GM18502 (cell line): Measurements from ENCODE around the gene KCNK15.
"Not testable (repeated sequence)": the region's sequence is repeated elsewhere in the genome, so short reads cannot be mapped to it uniquely, and the experiment has no call there.

Experiments used
- ATAC-seq: cut with Tn5 transposase; IDR thresholded peaks from one replicate; pipeline ENCODE4 v1.9.1; 2021; ENCODE audit warnings: mild to moderate bottlenecking; ENCODE audit not compliant: unreplicated experiment, poor library complexity

Gene KCNK15

DNA sequence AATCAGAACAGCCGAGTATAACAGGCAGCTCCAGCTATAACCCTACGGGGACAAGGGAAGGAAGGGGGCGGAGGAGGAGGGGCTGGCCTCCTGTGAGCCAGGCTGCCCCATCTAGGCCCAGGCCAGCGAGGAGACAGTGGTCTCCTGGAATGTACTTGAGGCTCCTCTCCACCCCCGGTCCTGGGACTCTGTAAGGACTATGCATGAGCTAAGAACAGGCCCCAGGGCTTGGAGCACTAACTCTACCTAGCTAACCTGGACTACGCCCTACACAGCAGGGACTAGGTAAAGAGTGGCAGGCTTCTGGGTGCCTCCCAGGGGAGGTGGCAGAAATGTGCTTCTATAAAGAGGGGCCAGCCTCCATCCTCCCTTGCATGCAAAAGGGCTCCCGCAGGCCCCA is 8.9 kb downstream of the KCNK15 start:
- no peak for ATAC-seq

DNA sequence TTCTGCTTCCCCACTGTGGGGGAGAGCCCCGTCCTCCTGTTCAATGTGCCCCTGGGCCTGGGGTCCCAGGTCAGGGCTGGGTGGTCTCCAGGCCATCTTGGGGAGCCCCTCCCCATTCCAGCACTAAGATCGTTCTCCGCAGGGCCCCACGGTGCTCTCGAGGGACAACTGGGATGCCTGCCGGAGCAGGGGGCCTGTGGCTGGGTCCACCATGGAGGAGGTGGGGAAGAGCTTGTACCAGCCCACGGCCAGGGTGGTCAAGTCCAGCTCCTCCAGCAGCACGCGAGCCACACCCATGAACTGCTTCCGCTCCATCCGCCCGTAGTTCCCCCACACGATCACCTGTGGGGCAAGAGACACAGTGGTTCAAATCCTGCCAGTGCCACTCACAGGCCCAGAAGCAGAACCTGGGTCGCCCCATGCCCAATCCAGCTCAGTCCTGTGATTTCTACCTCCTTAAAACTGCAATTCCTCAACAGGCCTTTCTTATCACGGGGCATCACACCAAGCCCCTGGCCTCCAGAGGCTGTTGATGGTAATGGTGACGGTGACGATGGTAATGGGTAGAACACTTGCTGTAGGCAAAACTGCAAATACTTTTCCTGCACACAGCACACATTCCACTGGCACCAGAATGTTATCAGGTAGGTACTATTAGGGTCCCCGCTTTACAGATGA is 10.5 kb downstream of the KCNK15 start:
- no peak for ATAC-seq

GRCh38 chr20:44756956-44757355 is 11.3 kb downstream of the KCNK15 start:
- no peak for ATAC-seq

- no peak for ATAC-seq
Observed at GRCh38 chr20:44758247-44759101, 12.8 kb downstream of the KCNK15 start.

DNA sequence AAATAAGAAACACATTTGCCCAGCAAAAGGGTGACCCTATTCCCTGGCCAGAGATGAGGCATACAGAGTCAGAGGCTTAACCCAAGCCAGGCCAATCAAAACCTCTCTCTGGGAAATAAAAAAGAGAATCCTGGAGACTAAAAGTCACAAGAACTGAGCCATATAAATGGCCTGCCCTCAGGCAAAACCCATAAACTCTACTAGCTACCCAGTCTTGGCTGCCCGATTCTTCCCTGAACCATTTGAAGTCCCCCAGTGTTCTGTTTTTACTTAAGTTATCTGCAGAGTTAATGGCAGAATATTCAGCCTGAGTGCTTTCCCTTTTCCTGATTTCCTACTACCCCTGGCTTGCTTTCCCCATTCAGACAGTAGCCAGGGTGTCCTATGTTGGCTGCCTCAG is 13.9 kb downstream of the KCNK15 start:
- no peak for ATAC-seq

DNA sequence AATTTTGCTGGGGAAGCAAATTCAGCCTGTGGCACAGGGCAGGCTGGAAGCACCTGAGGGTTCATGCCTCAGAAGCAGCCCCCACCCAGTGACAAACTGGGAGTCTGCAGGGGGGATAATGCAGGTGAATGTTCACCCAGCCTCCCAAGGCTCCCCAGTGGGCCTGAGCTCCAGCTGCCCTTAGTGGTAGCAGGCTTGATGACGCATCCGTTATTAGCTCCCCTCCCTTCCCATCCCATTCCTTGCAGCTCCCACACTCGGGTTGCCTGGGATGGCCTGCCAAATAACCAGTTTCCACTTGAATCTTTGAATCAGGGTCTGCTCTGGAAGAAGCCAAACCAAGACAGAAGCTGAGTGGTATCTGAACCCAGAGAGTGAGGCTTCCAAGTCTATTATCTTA is 15.8 kb downstream of the KCNK15 start:
- no peak for ATAC-seq

DNA sequence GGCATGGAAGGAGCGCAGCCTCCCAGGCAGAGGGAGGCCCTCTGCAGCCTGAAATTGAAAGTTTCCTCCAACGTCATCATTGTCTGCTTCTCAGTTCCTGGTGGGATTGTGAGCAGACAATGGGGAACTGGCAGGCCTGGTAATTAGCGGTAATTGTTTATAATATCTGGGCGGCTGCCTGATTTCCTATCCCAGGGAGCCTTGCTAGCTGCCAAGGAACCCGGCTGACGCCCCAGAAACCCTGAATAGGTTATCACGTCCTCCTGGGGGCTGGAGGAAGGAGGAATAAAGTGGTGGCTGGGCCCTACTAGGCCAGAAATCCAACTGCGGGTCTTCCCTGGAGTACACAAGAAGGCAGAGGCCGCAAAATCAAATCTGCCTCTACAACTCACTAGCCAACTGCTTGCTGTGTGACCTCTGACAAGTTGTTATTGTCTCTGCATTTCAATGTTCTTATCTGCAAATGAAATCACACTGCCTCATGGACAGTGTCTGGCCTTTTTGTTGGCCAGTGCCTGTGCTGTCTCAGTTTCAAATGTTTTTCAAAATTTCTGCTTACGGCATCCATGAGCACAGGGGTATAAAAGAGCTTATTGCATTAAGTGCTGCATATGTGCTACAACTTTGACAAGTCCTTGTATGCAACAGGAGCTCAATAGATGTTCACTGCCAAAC is 16.9 kb downstream of the KCNK15 start:
- no peak for ATAC-seq

DNA sequence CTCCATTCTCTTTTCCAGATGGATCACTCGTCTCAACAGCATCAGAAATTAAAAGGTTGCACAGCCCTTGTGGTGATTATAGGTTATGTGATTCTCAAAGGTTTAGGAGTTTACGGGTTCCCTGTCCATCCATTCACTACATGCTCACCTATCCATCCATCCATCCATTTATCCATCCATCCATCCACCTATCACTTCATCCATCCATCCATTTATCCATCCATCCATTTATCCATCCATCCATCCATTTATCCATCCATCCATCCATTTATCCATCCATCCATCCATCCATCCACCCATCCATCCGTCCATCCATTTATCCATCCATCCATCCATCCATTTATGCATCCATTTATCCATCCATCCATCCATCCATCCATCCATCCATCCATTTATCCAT is 18.1 kb downstream of the KCNK15 start:
- not testable (repeated sequence) for ATAC-seq

DNA sequence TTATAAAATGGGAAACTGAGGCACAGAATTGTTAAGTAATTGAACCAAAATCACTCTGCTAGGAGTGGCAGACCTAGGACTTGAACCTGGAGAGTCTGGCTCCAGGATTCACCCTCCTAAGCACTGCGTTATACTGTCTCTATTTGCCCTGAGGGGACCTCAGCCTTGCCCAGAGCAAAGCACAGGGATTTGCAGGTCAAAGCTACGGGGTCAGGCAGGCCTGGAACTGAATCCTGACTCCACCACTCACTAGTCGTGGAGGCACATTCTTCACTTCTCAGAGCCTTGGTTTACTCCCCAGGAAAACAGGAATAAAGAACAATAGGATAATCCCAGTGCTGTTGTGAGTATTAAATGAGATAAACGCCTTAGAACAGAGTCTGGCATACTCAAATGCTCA is 19.4 kb downstream of the KCNK15 start:
- ATAC-seq = no peak

GRCh38 chr20:44765701-44766347 is 20.2 kb downstream of the KCNK15 start:
- ATAC-seq = no peak

DNA sequence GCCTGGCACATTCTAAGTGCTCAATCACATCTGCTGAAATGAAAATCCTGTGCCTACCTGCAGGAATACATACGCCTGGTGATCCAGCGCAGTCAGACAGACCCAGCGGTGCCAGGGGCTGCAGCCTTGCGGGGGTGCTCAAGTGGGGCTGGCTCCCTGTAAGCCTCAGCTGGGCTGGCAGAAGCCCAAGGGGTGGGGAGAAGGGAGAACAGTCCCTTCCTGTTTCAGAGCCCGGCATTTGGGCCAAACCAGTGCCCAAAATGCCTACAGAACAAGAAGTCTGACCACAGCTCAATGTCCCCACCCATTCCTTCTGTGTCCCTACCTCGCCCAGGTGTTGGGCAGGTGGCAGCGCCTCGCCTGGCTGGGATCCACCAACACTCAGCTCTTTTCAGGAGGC is 22.6 kb downstream of the KCNK15 start:
- no peak for ATAC-seq

DNA sequence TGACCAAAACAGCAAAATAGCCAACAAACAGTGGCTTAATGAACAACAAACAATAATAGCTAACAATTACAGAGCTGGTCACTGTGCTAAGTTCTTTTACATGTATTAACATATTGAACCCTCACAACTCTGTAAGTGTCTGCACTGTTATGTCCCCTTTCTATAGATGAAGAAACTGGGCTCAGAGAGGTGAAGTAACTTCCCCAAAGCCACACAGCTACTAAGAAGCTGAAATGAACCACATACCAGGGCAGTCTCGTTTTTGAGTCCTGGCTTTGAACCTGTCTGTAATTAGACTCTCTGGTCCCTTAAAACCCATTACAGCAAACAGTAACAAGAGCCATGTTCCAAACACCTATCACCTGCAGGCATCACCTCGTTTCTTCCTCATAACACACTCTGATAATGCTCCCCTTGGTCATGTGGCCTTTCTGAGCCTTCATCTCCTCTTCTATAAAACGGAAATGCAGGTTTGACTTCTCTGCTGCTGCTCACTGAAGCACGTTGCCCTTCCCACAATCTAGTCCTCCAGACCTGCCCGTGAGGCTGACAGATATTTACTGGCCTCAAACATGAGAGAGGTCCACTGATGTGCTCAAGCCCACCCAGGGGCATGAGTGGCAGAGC is 23.3 kb downstream of the KCNK15 start:
- ATAC-seq = no peak

DNA sequence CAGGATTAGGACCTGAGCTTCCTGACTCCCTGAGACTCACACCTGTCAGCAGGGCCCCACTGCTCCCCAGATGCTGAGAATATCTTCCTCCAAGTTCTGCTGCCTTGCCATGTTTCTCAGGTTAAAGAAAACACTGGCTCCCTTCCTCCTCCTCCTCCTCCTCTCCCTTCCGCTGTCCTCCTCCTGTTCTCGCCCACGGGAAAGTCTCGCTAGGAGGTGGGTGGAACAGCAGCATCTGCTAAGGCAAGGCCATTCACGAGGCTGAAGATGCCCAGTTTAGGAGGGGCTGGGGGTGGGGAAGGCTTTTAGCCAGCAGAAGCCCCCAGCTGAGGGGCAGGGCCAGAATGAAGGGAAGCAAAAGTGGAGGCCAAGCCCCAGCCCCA is 23.8 kb downstream of the KCNK15 start:
- no peak for ATAC-seq

DNA sequence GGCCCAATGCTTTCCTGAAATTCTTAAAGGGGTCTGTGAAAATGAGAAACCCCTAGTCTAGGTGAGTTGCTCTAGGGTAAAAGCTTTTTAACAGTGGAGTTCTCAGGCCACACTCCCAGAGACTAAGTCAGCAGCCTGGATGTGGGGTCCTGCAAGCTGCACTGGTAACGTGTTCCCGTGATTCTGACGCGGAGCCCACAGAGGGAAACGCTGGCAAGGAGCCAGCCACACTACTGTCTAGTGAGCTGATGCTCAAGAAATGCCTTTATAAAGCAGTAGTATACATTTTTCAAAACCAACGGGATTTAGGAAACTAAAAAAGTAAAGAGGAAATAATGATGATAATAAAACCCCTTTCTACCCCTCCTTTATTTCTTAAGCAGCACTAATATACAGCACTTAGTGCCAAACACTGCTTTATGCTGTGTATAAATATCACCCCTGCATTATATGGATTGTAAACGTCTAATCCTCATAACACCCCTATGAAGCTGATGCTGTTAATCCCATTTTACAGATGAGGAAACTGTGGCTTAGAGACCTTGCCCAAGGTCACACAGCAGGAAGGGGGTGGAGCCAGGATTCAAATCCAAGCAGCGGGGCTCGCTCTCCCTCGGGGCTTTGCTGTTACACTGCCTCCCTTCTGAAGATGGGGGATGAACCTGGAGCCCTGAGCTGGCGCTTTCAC is 25.0 kb downstream of the KCNK15 start:
- ATAC-seq = no peak

DNA sequence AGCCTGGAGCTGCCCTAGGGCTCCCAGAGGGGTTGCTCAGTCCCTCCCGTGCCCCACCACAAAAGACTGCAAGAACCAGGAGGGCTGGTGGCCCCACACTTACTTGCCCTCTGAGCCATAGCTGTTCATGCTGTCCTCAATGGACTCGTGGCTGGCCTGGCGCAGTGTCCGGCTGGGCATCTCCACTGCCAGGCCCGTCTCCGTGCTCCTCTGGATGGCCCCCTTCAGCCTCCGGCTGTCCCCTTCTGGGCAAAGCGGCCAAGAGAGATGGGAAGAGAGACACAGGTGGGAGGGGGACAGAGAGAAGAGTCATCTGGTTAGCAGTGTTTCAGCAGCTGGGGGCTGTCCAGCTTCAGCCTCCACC is 25.5 kb downstream of the KCNK15 start:
- no peak for ATAC-seq

DNA sequence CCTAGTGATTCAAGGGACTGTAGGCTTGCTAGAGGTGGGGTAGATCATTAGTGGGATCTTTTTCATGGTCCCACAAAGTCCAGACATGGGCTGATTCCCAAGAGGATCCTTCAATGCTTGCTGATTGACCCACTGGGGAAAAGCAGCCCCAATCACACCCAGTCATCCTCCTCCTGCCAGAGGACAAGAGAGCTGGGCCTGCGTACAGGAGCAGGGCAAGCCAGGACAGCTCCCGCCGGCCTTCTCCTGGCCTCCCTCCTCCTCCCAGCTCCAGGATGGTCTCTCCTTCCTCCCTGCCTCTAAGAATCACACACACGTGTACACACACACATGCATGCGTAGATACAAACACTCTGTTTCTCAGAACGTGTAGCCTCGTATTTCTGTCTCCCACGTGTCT is 27.0 kb downstream of the KCNK15 start:
- no peak for ATAC-seq

DNA sequence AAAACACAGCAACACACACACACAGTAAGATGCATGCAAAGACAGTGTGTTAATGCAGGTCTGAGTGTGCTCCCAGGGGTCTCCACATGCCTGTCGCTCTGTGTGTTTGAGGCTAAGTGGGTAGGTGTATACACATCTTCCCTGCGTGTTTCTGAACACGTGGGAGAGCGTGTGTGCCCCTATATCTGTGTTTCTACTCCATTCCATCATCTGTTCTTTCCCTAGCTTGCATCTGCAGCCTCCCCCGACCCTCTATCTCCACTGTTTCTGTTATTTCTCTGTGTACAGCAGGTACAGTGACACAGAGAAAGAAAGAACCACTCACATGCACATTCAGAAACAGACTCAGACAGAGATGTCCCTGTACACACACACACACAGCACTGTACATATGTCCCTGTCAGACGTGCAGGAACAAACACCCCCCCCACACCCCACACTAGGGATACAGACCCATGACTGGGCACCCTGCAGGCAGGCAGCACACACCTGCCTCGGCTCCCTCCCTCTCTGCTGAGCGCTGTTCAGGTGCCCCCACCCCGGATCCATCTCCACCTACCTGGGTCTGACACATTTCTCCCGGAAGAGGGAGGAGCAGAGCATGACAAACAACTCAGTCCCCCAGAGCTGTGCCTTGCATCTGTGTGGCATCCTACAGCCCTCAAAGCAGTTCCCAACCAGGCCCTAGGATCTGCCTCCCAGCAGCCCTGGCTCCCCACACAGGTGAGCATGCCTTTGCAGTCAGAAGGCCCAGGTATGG is 27.6 kb downstream of the KCNK15 start:
- ATAC-seq = no peak

- ATAC-seq = no peak
Observed at GRCh38 chr20:44776980-44777379, 31.3 kb downstream of the KCNK15 start.

GRCh38 chr20:44780226-44780625 is 34.6 kb downstream of the KCNK15 start:
- no peak for ATAC-seq
